ENCODE results near the gene IL16. TPM values are rescaled to one million over a fixed set of nuclear protein-coding genes. Genes with fewer than 3 reads are reported as not detected.
A peak's percentile ranks its signal among the peaks of the same experiment; 100 is the strongest.

The IL16 gene
- total RNA-seq, 1 donor from 2014 or later, result 29.6 TPM

GRCh38 chr15:81310480-81310879 is 113.8 kb downstream of the IL16 start:
- H3K27ac Mint-ChIP-seq (ENCODE audit: unreplicated experiment), result no peak overlapping the region
- H3K36me3 Mint-ChIP-seq (ENCODE audit: low read depth, unreplicated experiment), result peaks cover 29% of the 10 kb centered on the region
- no peak for DNase-seq (ENCODE audit: low spot score)
- H3K9me3 Mint-ChIP-seq (ENCODE audit: unreplicated experiment), result no peaks in the 10 kb centered on the region
- H3K27me3 Mint-ChIP-seq (ENCODE audit: unreplicated experiment), result no peaks in the 10 kb centered on the region
- TF ChIP-seq CTCF (IDR thresholded peaks at IDR 0.05; ENCODE audit: unreplicated experiment), result no peak
- H3K4me1 Mint-ChIP-seq (ENCODE audit: unreplicated experiment), result no peaks in the 10 kb centered on the region
- H3K4me3 Mint-ChIP-seq (ENCODE audit: unreplicated experiment), result no peak overlapping the region

- H3K4me1 Mint-ChIP-seq (ENCODE audit: unreplicated experiment), result no peaks in the 10 kb centered on the region
- H3K9me3 Mint-ChIP-seq (ENCODE audit: unreplicated experiment), result no peaks in the 10 kb centered on the region
- H3K27me3 Mint-ChIP-seq (ENCODE audit: unreplicated experiment), result peaks cover 3% of the 10 kb centered on the region
- DNase-seq (ENCODE audit: low spot score), result no peak
- no peak for TF ChIP-seq CTCF (IDR thresholded peaks at IDR 0.05; ENCODE audit: unreplicated experiment)
- H3K4me3 Mint-ChIP-seq (ENCODE audit: unreplicated experiment), result no peak overlapping the region
- H3K27ac Mint-ChIP-seq (ENCODE audit: unreplicated experiment), result no peak overlapping the region
- peaks cover 33% of the 10 kb centered on the region for H3K36me3 Mint-ChIP-seq (ENCODE audit: low read depth, unreplicated experiment)
These were observed 115.2 kb downstream of the IL16 start for GRCh38 chr15:81311752-81312464.

- no peak for DNase-seq (ENCODE audit: low spot score)
- no peaks in the 10 kb centered on the region for H3K4me1 Mint-ChIP-seq (ENCODE audit: unreplicated experiment)
- no peak for TF ChIP-seq CTCF (IDR thresholded peaks at IDR 0.05; ENCODE audit: unreplicated experiment)
- H3K36me3 Mint-ChIP-seq (ENCODE audit: low read depth, unreplicated experiment), result peaks cover 25% of the 10 kb centered on the region
- H3K27ac Mint-ChIP-seq (ENCODE audit: unreplicated experiment), result no peak overlapping the region
- no peak overlapping the region for H3K4me3 Mint-ChIP-seq (ENCODE audit: unreplicated experiment)
- no peaks in the 10 kb centered on the region for H3K9me3 Mint-ChIP-seq (ENCODE audit: unreplicated experiment)
- H3K27me3 Mint-ChIP-seq (ENCODE audit: unreplicated experiment), result peaks cover 3% of the 10 kb centered on the region
These were observed 116.3 kb downstream of the IL16 start for GRCh38 chr15:81312790-81313543.

- H3K27ac Mint-ChIP-seq (ENCODE audit: unreplicated experiment), result no peak overlapping the region
- DNase-seq (ENCODE audit: low spot score), result no peak
- H3K9me3 Mint-ChIP-seq (ENCODE audit: unreplicated experiment), result no peaks in the 10 kb centered on the region
- no peak overlapping the region for H3K4me3 Mint-ChIP-seq (ENCODE audit: unreplicated experiment)
- peaks cover 3% of the 10 kb centered on the region for H3K27me3 Mint-ChIP-seq (ENCODE audit: unreplicated experiment)
- TF ChIP-seq CTCF (IDR thresholded peaks at IDR 0.05; ENCODE audit: unreplicated experiment), result no peak
- H3K4me1 Mint-ChIP-seq (ENCODE audit: unreplicated experiment), result no peaks in the 10 kb centered on the region
- peaks cover 29% of the 10 kb centered on the region for H3K36me3 Mint-ChIP-seq (ENCODE audit: low read depth, unreplicated experiment)
These were observed 117.0 kb downstream of the IL16 start for GRCh38 chr15:81313686-81314085.

- H3K36me3 Mint-ChIP-seq (ENCODE audit: low read depth, unreplicated experiment), result peaks cover 24% of the 10 kb centered on the region
These were observed 117.7 kb downstream of the IL16 start for GRCh38 chr15:81314378-81314777.

More at GRCh38 chr15:81314378-81314777, 117.7 kb downstream of the IL16 start:
- peaks cover 3% of the 10 kb centered on the region for H3K27me3 Mint-ChIP-seq (ENCODE audit: unreplicated experiment)
- DNase-seq (ENCODE audit: low spot score), result no peak
- no peak overlapping the region for H3K4me3 Mint-ChIP-seq (ENCODE audit: unreplicated experiment)
- no peaks in the 10 kb centered on the region for H3K4me1 Mint-ChIP-seq (ENCODE audit: unreplicated experiment)
- H3K27ac Mint-ChIP-seq (ENCODE audit: unreplicated experiment), result peak overlapping the region; percentile 66
- no peaks in the 10 kb centered on the region for H3K9me3 Mint-ChIP-seq (ENCODE audit: unreplicated experiment)
- no peak for TF ChIP-seq CTCF (IDR thresholded peaks at IDR 0.05; ENCODE audit: unreplicated experiment)

Data from endothelial cell (in vitro differentiated cells).